ENCODE data around the gene ARSK. TPM values are rescaled to one million over a fixed set of nuclear protein-coding genes. Genes with fewer than 3 reads are reported as not detected.

ARSK gene
- polyA plus RNA-seq, 1 of the 3 experiments (the other 2 are of a cell fraction) = 5.6 TPM

DNA sequence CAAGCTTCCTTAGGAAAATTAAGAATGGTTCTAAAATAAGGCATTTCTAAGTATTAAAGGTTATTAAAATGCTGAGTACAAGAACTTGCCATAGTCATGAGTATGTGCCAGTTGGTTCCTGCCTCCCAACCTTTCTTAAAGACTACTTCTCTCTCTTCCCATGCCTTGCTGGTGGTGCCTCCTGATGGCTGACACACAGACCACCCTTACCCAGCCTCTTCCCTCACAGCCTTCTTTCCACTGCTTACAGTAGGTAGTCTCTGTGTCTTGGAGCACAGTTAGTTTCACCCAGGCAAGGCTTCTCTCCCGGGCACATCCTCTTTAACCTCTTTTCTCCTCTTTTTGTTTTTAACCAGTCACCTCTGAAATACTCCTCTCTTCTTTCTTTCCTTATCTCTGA is 44.4 kb downstream of the ARSK start:
- no peak overlapping the region for H3K4me3 ChIP-seq (ENCODE audit: low read depth in 2 of 2, low read length in 1 of 2)
- H3K9ac ChIP-seq = no peak overlapping the region
- TF ChIP-seq, protein P1, sequence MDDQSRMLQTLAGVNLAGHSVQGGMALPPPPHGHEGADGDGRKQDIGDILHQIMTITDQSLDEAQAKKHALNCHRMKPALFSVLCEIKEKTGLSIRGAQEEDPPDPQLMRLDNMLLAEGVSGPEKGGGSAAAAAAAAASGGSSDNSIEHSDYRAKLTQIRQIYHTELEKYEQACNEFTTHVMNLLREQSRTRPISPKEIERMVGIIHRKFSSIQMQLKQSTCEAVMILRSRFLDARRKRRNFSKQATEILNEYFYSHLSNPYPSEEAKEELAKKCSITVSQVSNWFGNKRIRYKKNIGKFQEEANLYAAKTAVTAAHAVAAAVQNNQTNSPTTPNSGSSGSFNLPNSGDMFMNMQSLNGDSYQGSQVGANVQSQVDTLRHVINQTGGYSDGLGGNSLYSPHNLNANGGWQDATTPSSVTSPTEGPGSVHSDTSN (IDR thresholded peaks at IDR 0.05) = no peak
- TF ChIP-seq ZBTB33 (IDR thresholded peaks at IDR 0.05; ENCODE audit: borderline replicate concordance, low read depth) = no peak
- no peak for TF ChIP-seq TCF12 (IDR thresholded peaks at IDR 0.05)
- no peak for TF ChIP-seq CHD2 (IDR thresholded peaks at IDR 0.05; ENCODE audit: low read length, partially characterized antibody)
- TF ChIP-seq NRF1 (IDR thresholded peaks at IDR 0.05; ENCODE audit: low read depth, low read length) = no peak
- TF ChIP-seq ELF1 (IDR thresholded peaks at IDR 0.05) = no peak
- TF ChIP-seq FOXM1 (IDR thresholded peaks at IDR 0.05; ENCODE audit: low read depth) = no peak
- TF ChIP-seq MEF2A (IDR thresholded peaks at IDR 0.05; ENCODE audit: borderline replicate concordance, low read depth) = no peak
- TF ChIP-seq EZH2phosphoT487 (IDR thresholded peaks at IDR 0.05; ENCODE audit: borderline replicate concordance, low read depth) = no peak
- no peak for TF ChIP-seq MAX (IDR thresholded peaks at IDR 0.05; ENCODE audit: low read depth)
- TF ChIP-seq RXRA (IDR thresholded peaks at IDR 0.05; ENCODE audit: borderline replicate concordance, low read depth) = no peak
- no peak for TF ChIP-seq GABPA (IDR thresholded peaks at IDR 0.05; ENCODE audit: low read depth)
- no peak overlapping the region for H2AFZ ChIP-seq (ENCODE audit: low read depth)
- WGBS (ENCODE audit: low lambda C conversion rate) = 88% methylated on average over 1 of the region's 1 CpG
- no peaks in the 10 kb centered on the region for H3K9me3 ChIP-seq
- H3K9me2 ChIP-seq = no peaks in the 10 kb centered on the region
- H3K36me3 ChIP-seq (replicated peaks in 1 of 2; ENCODE audit: control insufficient read depth in 1 of 2, insufficient read depth in 2 of 2, low read length in 1 of 2) = peaks cover 0 to 10% of the 10 kb centered on the region in 2 experiments
- H3K4me2 ChIP-seq = no peak overlapping the region
- H3K79me2 ChIP-seq (ENCODE audit: insufficient read depth) = no peaks in the 10 kb centered on the region
- peaks cover 9% of the 10 kb centered on the region for H3F3A ChIP-seq (replicated peaks; ENCODE audit: insufficient read depth)
- no peaks in the 10 kb centered on the region for H3K4me1 ChIP-seq (ENCODE audit: control insufficient read depth in 1 of 2, insufficient read depth in 2 of 2, low read depth in 1 of 2, low read length in 1 of 2)
- no peaks in the 10 kb centered on the region for H3K27me3 ChIP-seq (ENCODE audit: insufficient read depth)
- DNase-seq = no peak
- H3K27ac ChIP-seq (ENCODE audit: low read depth in 2 of 2, low read length in 1 of 2) = no peak overlapping the region
- H4K20me1 ChIP-seq (ENCODE audit: insufficient read depth) = no peaks in the 10 kb centered on the region
- ChIA-PET CTCF (no interaction called here), POLR2A (no interaction called here)

GRCh38 chr5:95600557-95600956 is 45.7 kb downstream of the ARSK start:
- H3K9ac ChIP-seq = no peak overlapping the region
- no peaks in the 10 kb centered on the region for H3K9me2 ChIP-seq
- no peak for DNase-seq
- H2AFZ ChIP-seq (ENCODE audit: low read depth) = no peak overlapping the region
- no peaks in the 10 kb centered on the region for H3K27me3 ChIP-seq (ENCODE audit: insufficient read depth)
- H3K79me2 ChIP-seq (ENCODE audit: insufficient read depth) = no peaks in the 10 kb centered on the region
- no peaks in the 10 kb centered on the region for H3K9me3 ChIP-seq
- H3K4me1 ChIP-seq (ENCODE audit: control insufficient read depth in 1 of 2, insufficient read depth in 2 of 2, low read depth in 1 of 2, low read length in 1 of 2) = no peaks in the 10 kb centered on the region
- ChIA-PET CTCF (no interaction called here), POLR2A (no interaction called here)
- WGBS (ENCODE audit: low lambda C conversion rate) = 95% methylated on average over 1 of the region's 1 CpG
- H3K27ac ChIP-seq (ENCODE audit: low read depth in 2 of 2, low read length in 1 of 2) = no peak overlapping the region
- peaks cover 9% of the 10 kb centered on the region for H3F3A ChIP-seq (replicated peaks; ENCODE audit: insufficient read depth)
- no peaks in the 10 kb centered on the region for H4K20me1 ChIP-seq (ENCODE audit: insufficient read depth)
- no peak for TF ChIP-seq JUND (IDR thresholded peaks at IDR 0.05)
- TF ChIP-seq MEF2A (IDR thresholded peaks at IDR 0.05; ENCODE audit: borderline replicate concordance, low read depth) = peak; percentile 47; the same call in 1 of the 2 replicates
- no peak for TF ChIP-seq EZH2phosphoT487 (IDR thresholded peaks at IDR 0.05; ENCODE audit: borderline replicate concordance, low read depth)
- no peak overlapping the region for H3K4me3 ChIP-seq (ENCODE audit: low read depth in 2 of 2, low read length in 1 of 2)
- no peak overlapping the region for H3K4me2 ChIP-seq
- peaks cover 0 to 10% of the 10 kb centered on the region in 2 experiments for H3K36me3 ChIP-seq (replicated peaks in 1 of 2; ENCODE audit: control insufficient read depth in 1 of 2, insufficient read depth in 2 of 2, low read length in 1 of 2)

Measured in SK-N-SH (cell line).